ENCODE data around the gene XRCC3.

- TF ChIP-seq, protein P1, sequence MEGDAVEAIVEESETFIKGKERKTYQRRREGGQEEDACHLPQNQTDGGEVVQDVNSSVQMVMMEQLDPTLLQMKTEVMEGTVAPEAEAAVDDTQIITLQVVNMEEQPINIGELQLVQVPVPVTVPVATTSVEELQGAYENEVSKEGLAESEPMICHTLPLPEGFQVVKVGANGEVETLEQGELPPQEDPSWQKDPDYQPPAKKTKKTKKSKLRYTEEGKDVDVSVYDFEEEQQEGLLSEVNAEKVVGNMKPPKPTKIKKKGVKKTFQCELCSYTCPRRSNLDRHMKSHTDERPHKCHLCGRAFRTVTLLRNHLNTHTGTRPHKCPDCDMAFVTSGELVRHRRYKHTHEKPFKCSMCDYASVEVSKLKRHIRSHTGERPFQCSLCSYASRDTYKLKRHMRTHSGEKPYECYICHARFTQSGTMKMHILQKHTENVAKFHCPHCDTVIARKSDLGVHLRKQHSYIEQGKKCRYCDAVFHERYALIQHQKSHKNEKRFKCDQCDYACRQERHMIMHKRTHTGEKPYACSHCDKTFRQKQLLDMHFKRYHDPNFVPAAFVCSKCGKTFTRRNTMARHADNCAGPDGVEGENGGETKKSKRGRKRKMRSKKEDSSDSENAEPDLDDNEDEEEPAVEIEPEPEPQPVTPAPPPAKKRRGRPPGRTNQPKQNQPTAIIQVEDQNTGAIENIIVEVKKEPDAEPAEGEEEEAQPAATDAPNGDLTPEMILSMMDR (IDR thresholded peaks at IDR 0.05), result no peak
- no peak for TF ChIP-seq POLR2A (IDR thresholded peaks at IDR 0.05)
Measured at GRCh38 chr14:103688906-103689902, 26.0 kb downstream of the XRCC3 start.

Measured in vagina (tissue), 2 donors.